Esophagus squamous epithelium (tissue), 5 donors: ENCODE data around the gene ANKRD65. TPM values are rescaled to one million over a fixed set of nuclear protein-coding genes. Genes with fewer than 3 reads are reported as not detected.
A peak's percentile ranks its signal among the peaks of the same experiment; 100 is the strongest.

Experiments
- DNase-seq: peaks from one replicate; lab custom pipeline; 2025; lab: John Stamatoyannopoulos, UW
- H3K27ac ChIP-seq, 4 donors: fragments of 200-600 bp; sonication (generic); one replicate each; pipeline ENCODE4 v1.5.1; 2016 to 2019; ENCODE audit warnings: mild to moderate bottlenecking in 1 of 4
- H3K27me3 ChIP-seq, 4 donors: fragments of 200-600 bp; sonication (generic); 1 replicate in 3 of 4; 2 replicates in 1 of 4; pipeline versions ENCODE4 v1.5.1 to v1.6.0; 2017 to 2021; ENCODE audit warnings: antibody characterized with exemption in 1 of 4
- H3K36me3 ChIP-seq, 3 donors: fragments of 200-600 bp; sonication (generic); one replicate each; pipeline ENCODE4 v1.5.1; 2016 to 2019
- H3K4me1 ChIP-seq, 3 donors: fragments of 200-600 bp; sonication (generic); one replicate each; pipeline ENCODE4 v1.5.1; 2017 to 2019
- H3K4me3 ChIP-seq, 4 donors: fragments of 200-600 bp; sonication (generic); 1 replicate in 3 of 4; 2 replicates in 1 of 4; pipeline ENCODE4 v1.5.1; 2016 to 2019; ENCODE audit warnings: mild to moderate bottlenecking in 2 of 4, moderate library complexity in 1 of 4
- H3K9me3 ChIP-seq, 3 donors: fragments of 200-600 bp; sonication (generic); one replicate each; pipeline ENCODE4 v1.5.1; 2016 to 2019
- CTCF ChIP-seq, 6 experiments: fragments of 450-650 bp in 4 of 6; fragments of 200-600 bp in 2 of 6; sonication (generic) in 2 of 6; IDR thresholded peaks; one replicate each; pipeline ENCODE4 v1.5.1; 2016 to 2019; ENCODE audit warnings: antibody characterized with exemption in 6 of 6, mild to moderate bottlenecking in 4 of 6, moderate library complexity in 4 of 6
- POLR2A ChIP-seq, 4 donors: fragments of 450-650 bp; IDR thresholded peaks; one replicate each; pipeline ENCODE4 v1.6.1; 2017; ENCODE audit warnings: antibody characterized with exemption in 4 of 4, mild to moderate bottlenecking in 4 of 4, moderate library complexity in 3 of 4
- WGBS, 2 donors: methylation state at CpG; one replicate each; pipeline ENCODE4 v1.1.5; 2018; 5-methylcytosine and 5-hydroxymethylcytosine counted together
- intact Hi-C: fragments of 100-400 bp; cut with DNase I; formaldehyde crosslinking; loops from one replicate; pipeline ENCODE4 v1.15.0; 2022
- total RNA-seq, 4 donors: library from RNA; depleted of rRNA; stranded (reverse); fragments of >200 nt; gene quantifications; one replicate each; pipeline ENCODE4 v1.1.0, GENCODE V29; 2016
- donor health status: DM: yes; HTN: yes; CAD: no.

Gene ANKRD65
- total RNA-seq, 4 donors from 2014 or later = 4.7 to 28.3 (median 14.4) TPM

DNA sequence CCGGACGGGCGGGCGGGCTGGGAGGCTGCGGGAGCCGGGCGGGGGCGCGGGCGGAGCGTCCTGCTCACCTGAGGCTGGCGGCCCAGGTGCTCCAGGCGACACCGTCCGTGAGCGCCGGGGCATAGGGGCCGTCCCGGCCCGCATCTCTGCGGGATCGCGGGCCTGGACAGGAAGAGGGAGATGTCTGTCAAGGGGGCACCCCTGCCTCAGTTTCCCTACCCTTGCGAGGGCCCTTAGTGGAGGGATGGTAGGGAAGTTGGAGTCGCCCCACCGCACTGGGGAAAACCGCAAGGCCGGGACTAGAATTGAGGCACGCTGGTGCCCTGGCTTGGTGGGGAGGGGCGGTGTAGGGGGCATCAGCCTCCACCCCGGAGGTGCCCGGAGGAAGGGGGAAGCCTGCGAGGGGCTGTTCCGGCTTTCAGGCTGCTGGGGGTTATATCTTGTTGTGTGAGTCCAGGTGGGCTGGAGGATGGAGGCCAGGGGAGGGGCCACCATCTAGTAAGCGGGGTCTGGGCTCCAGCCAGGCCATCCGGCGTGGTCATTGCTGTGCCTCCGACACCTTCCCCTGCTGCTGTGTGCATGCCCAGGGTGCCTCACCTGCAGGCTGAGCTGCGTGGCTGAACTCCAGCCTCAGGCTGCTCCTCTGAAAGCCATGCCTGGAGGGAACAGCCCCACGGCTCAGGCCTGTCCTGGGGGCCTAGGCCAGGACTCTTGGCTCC is 15.0 kb upstream of the ANKRD65 start:
- no peak for TF ChIP-seq CTCF (IDR thresholded peaks at IDR 0.05)
- no peak for TF ChIP-seq POLR2A (IDR thresholded peaks at IDR 0.05)
- peaks cover 0 to 23% (median 0%) of the 10 kb centered on the region in 4 donors for H3K27me3 ChIP-seq
- H3K4me1 ChIP-seq = peaks cover 69 to 92% (median 72%) of the 10 kb centered on the region in 3 donors
- peak overlapping the region; percentile 77 to 97 (median 94) for H3K27ac ChIP-seq
- H3K36me3 ChIP-seq = peaks cover 0 to 19% (median 3%) of the 10 kb centered on the region in 3 donors
- H3K4me3 ChIP-seq = peak overlapping the region; percentile 49 to 75 (median 62)
- DNase-seq = no peak
- intact Hi-C loops = no loop called here
- H3K9me3 ChIP-seq = no peaks in the 10 kb centered on the region
- 48% methylated on average over 4 of the region's 40 CpGs; no CpG with 5 or more reads in 1 of the 2 donors for WGBS, 2 donors

- H3K27ac ChIP-seq = peak within 1 kb of the TSS; percentile 93 to 97 (median 96)
- peak in 1 of 6 experiments; percentile 5 for TF ChIP-seq CTCF (IDR thresholded peaks at IDR 0.05)
- peak in 1 of 4 donors; percentile 65 for TF ChIP-seq POLR2A (IDR thresholded peaks at IDR 0.05)
- peaks cover 0 to 17% (median 3%) of the 10 kb centered on the region in 3 donors for H3K36me3 ChIP-seq
- H3K4me3 ChIP-seq = peak within 1 kb of the TSS; percentile 49 to 75 (median 62)
- DNase-seq = no peak
- peaks cover 72 to 92% (median 77%) of the 10 kb centered on the region in 3 donors for H3K4me1 ChIP-seq
- H3K9me3 ChIP-seq = no peaks in the 10 kb centered on the region
- WGBS, 2 donors = 61 to 80% methylated on average over 4 to 6 of the region's 89 CpGs
- peaks cover 0 to 23% (median 0%) of the 10 kb centered on the region in 4 donors for H3K27me3 ChIP-seq
- intact Hi-C loops = no loop called here
These were observed 14.2 kb upstream of the ANKRD65 start, which contains the start of gene VWA1 for GRCh38 chr1:1435106-1435903. Gene VWA1 (plus strand): TSS chr1:1435690. CDS start chr1:1435749, 59 bp downstream.

GRCh38 chr1:1434824-1435105 is 13.7 kb upstream of the ANKRD65 start:
- no peaks in the 10 kb centered on the region for H3K9me3 ChIP-seq
- TF ChIP-seq POLR2A (IDR thresholded peaks at IDR 0.05) (no peak), CTCF (IDR thresholded peaks at IDR 0.05) (no peak)
- H3K4me3 ChIP-seq = peak overlapping the region in 3 of 4 donors; percentile 53 to 75 (median 70)
- H3K27me3 ChIP-seq = peaks cover 0 to 23% (median 0%) of the 10 kb centered on the region in 4 donors
- peaks cover 75 to 92% (median 77%) of the 10 kb centered on the region in 3 donors for H3K4me1 ChIP-seq
- 50 to 94% methylated on average over 2 to 4 of the region's 4 CpGs for WGBS, 2 donors
- peak overlapping the region; percentile 93 to 97 (median 96) for H3K27ac ChIP-seq
- H3K36me3 ChIP-seq = peaks cover 0 to 12% (median 3%) of the 10 kb centered on the region in 3 donors
- no peak for DNase-seq
- intact Hi-C loops = no loop called here

DNA sequence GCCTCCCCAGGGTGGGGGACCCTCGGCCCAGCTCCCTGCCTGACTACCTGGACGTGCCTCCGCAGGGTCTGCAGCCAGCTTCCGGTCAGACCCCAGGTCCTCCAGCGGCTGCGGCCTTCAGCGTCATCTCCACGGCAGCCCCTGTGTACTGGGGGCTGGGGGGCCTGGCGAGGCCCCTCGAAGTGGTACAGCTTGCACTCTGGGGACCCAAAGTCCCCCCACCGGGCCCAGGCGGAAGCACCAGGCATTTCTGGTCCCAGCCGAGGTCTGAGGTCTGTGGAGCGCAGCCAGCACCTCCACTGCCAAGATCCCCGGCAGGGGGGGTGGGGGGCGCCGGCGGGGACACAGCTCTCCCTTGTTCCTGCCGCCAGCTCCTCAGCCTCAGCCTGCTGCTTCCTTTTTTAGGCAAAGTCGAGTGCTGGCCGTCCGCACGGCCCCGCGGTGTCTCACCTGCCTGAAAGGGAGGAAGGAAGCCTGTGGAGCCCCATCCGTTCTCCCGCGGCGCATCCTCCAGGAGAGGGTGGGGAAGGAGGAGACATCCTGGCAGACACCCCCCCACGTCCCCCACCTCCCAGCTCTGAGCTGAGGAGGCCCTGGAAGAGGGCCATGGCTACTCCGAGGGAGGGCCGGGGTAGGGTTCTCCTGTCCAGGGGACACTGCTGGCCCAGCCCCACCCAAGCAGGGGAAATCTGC is 13.2 kb upstream of the ANKRD65 start:
- no peaks in the 10 kb centered on the region for H3K9me3 ChIP-seq
- H3K4me1 ChIP-seq = peaks cover 77 to 97% (median 79%) of the 10 kb centered on the region in 3 donors
- DNase-seq = no peak
- WGBS, 2 donors = no CpG with 5 or more reads among the region's 32 CpGs
- TF ChIP-seq POLR2A (IDR thresholded peaks at IDR 0.05) (no peak), CTCF (IDR thresholded peaks at IDR 0.05) (no peak)
- peak overlapping the region; percentile 93 to 97 (median 96) for H3K27ac ChIP-seq
- H3K4me3 ChIP-seq = peak overlapping the region in 3 of 4 donors; percentile 53 to 75 (median 70)
- intact Hi-C loops = no loop called here
- peaks cover 0 to 7% (median 3%) of the 10 kb centered on the region in 3 donors for H3K36me3 ChIP-seq
- peaks cover 0 to 23% (median 0%) of the 10 kb centered on the region in 4 donors for H3K27me3 ChIP-seq
